B cell (primary cell): Measurements from ENCODE around the gene RNF157. TPM values are rescaled to one million over a fixed set of nuclear protein-coding genes. Genes with fewer than 3 reads are reported as not detected.

Experiments used
- ATAC-seq: fragments of 200-7000 bp; cut with Tn5 transposase; one replicate; pipeline ENCODE4 v1.10.0; 2021; ENCODE audit warnings: low read depth, mild to moderate bottlenecking, moderate number of reproducible peaks, moderate library complexity
- CTCF ChIA-PET: fragments of 350-600 bp; sonication (Branson Sonifier 250); formaldehyde crosslinking; loops from one replicate; lab custom pipeline; 2021; ENCODE audit warnings: antibody characterized with exemption, inconsistent platforms; lab: Charles Lee
- POLR2A ChIA-PET: fragments of 350-600 bp; sonication (Branson Sonifier 250); formaldehyde crosslinking; loops from one replicate; lab custom pipeline; 2021; ENCODE audit warnings: antibody characterized with exemption; lab: Charles Lee
- DNase-seq: peaks from one replicate; pipeline ENCODE4 v3.0.0; 2013
- H2AFZ ChIP-seq: 2 replicates; pipeline ENCODE4 v1.6.1; 2012; ENCODE audit warnings: mild to moderate bottlenecking, low read depth, low read length; ENCODE audit not compliant: insufficient read depth, poor library complexity, severe bottlenecking
- H3K27ac ChIP-seq, 2 donors: 1 replicate in 1 of 2; 2 replicates in 1 of 2; pipeline ENCODE4 v1.5.1; 2012 to 2013; ENCODE audit warnings: low read length in 2 of 2, mild to moderate bottlenecking in 2 of 2, moderate library complexity in 1 of 2
- H3K27me3 ChIP-seq, 4 experiments: fragments of 200-600 bp in 1 of 4; sonication (generic) in 1 of 4; replicated peaks in 1 of 4; 1 replicate in 2 of 4; 2 replicates in 2 of 4; pipeline versions ENCODE4 v1.6.1 to v1.7.0; 2013 to 2016; ENCODE audit warnings: low read length in 3 of 4, mild to moderate bottlenecking in 2 of 4, mixed read lengths in 1 of 4, moderate library complexity in 1 of 4; ENCODE audit not compliant: insufficient read depth in 4 of 4, control insufficient read depth in 3 of 4; ENCODE audit errors: control extremely low read depth in 1 of 4
- H3K36me3 ChIP-seq, 2 experiments: replicated peaks in 1 of 2; 1 replicate in 1 of 2; 2 replicates in 1 of 2; pipeline versions ENCODE4 v1.6.1 to v1.7.1; 2013; ENCODE audit warnings: low read length in 1 of 2; ENCODE audit not compliant: insufficient read depth in 2 of 2, control insufficient read depth in 1 of 2; ENCODE audit errors: control extremely low read depth in 1 of 2, extremely low read depth in 1 of 2
- H3K4me1 ChIP-seq, 2 donors: fragments of 200-600 bp in 1 of 2; sonication (generic) in 1 of 2; 1 replicate in 1 of 2; 2 replicates in 1 of 2; pipeline versions ENCODE4 v1.5.1 to v1.6.1; 2013 to 2017; ENCODE audit warnings: low read length in 2 of 2; ENCODE audit not compliant: control insufficient read depth in 2 of 2, insufficient read depth in 2 of 2
- H3K4me2 ChIP-seq: replicated peaks from 2 replicates; pipeline ENCODE3; 2012; ENCODE audit warnings: mild to moderate bottlenecking, low read depth, low read length; ENCODE audit not compliant: poor library complexity, severe bottlenecking
- H3K4me3 ChIP-seq, 5 experiments: fragments of 200-600 bp in 1 of 5; sonication (generic) in 1 of 5; 1 replicate in 3 of 5; 2 replicates in 2 of 5; pipeline versions ENCODE4 v1.5.1 to v1.7.0; 2011 to 2016; ENCODE audit warnings: low read length in 4 of 5, mild to moderate bottlenecking in 4 of 5, low read depth in 2 of 5, control low read depth in 1 of 5, moderate library complexity in 1 of 5; ENCODE audit not compliant: insufficient read depth in 1 of 5; ENCODE audit errors: control extremely low read depth in 1 of 5, extremely low read depth in 1 of 5
- H3K79me2 ChIP-seq: fragments of 200-600 bp; sonication (generic); one replicate; pipeline ENCODE4 v1.6.0; 2016; ENCODE audit warnings: low read length; ENCODE audit not compliant: control insufficient read depth, insufficient read depth
- H3K9ac ChIP-seq: fragments of 200-600 bp; sonication (generic); 2 replicates; pipeline ENCODE4 v1.6.1; 2017; ENCODE audit warnings: mild to moderate bottlenecking, low read length, moderate library complexity
- H3K9me3 ChIP-seq, 3 donors: one replicate each; pipeline versions ENCODE4 v1.6.1 to v1.7.1; 2013; ENCODE audit warnings: low read length in 2 of 3; ENCODE audit not compliant: control insufficient read depth in 2 of 3, insufficient read depth in 1 of 3; ENCODE audit errors: control extremely low read depth in 1 of 3
- H4K20me1 ChIP-seq: 2 replicates; pipeline ENCODE4 v1.6.0; 2012; ENCODE audit warnings: mild to moderate bottlenecking, low read length; ENCODE audit not compliant: insufficient read depth, control insufficient read depth, poor library complexity, severe bottlenecking
- H3K27ac Mint-ChIP-seq: one replicate; pipeline ENCODE4 v1.8.0; 2021; ENCODE audit warnings: mixed read lengths
- H3K27me3 Mint-ChIP-seq: one replicate; pipeline ENCODE4 v1.8.0; 2021; ENCODE audit warnings: mixed read lengths
- H3K4me1 Mint-ChIP-seq: one replicate; pipeline ENCODE4 v1.8.0; 2021; ENCODE audit warnings: mixed read lengths
- H3K4me3 Mint-ChIP-seq: one replicate; pipeline ENCODE4 v1.8.0; 2021; ENCODE audit warnings: mixed read lengths
- H3K9me3 Mint-ChIP-seq: one replicate; pipeline ENCODE4 v1.8.0; 2022; ENCODE audit warnings: mixed read lengths; ENCODE audit not compliant: insufficient read depth
- CTCF ChIP-seq: fragments of 200-600 bp; IDR thresholded peaks from one replicate; pipeline ENCODE4 v1.8.0; 2022; ENCODE audit warnings: antibody characterized with exemption, mild to moderate bottlenecking
- EZH2 ChIP-seq: IDR thresholded peaks from 2 replicates; pipeline ENCODE4 v1.6.1; 2012; ENCODE audit warnings: borderline replicate concordance, low read depth, mild to moderate bottlenecking, moderate library complexity, low read length; ENCODE audit not compliant: insufficient read depth, poor library complexity, severe bottlenecking
- WGBS: methylation state at CpG from one replicate; pipeline ENCODE4 v1.1.5; 2013; ENCODE audit warnings: missing lambda C conversion rate; ENCODE audit not compliant: insufficient coverage; 5-methylcytosine and 5-hydroxymethylcytosine counted together
- intact Hi-C: fragments of 100-400 bp; cut with micrococcal nuclease; formaldehyde crosslinking; loops from one replicate; pipeline ENCODE4 v1.10.0; 2022
- polyA plus RNA-seq: library from polyadenylated mRNA; depleted of rRNA; stranded (reverse); fragments of >200 nt; gene quantifications from 2 replicates; pipeline ENCODE4 v1.2.3, GENCODE V29; 2012
- total RNA-seq, 2 donors: library from RNA; stranded (reverse); fragments of 120-200 nt in 1 of 2; gene quantifications; 1 replicate in 1 of 2; 2 replicates in 1 of 2; pipeline versions ENCODE4 v1.2.3 to v1.2.4, GENCODE V29; 2013 to 2022

The RNF157 gene
- total and polyA plus RNA-seq, 2 donors (not counting 1 experiment from before 2014, with no cell fraction given), result 0.54 to 1.2 TPM

- no peak overlapping the region for H2AFZ ChIP-seq
- WGBS, result 86% methylated on average over 12 of the region's 13 CpGs
- no peak overlapping the region for H3K4me3 Mint-ChIP-seq
- H3K27ac Mint-ChIP-seq, result no peak overlapping the region
- POLR2A ChIA-PET, result interaction anchor here (0.6 kb wide), 1 partner anchor 26 kb away, joined by 6 read pairs; no protein-coding TSS in a partner anchor
- CTCF ChIA-PET, result no interaction called here
- H3K4me2 ChIP-seq, result no peak overlapping the region
- H3K9me3 ChIP-seq, result no peaks in the 10 kb centered on the region
- H4K20me1 ChIP-seq, result no peaks in the 10 kb centered on the region
- no peaks in the 10 kb centered on the region for H3K79me2 ChIP-seq
- DNase-seq (no peak), ATAC-seq (no peak)
- no peaks in the 10 kb centered on the region for H3K4me1 Mint-ChIP-seq
- peaks cover 12% of the 10 kb centered on the region for H3K27me3 Mint-ChIP-seq
- no peaks in the 10 kb centered on the region for H3K36me3 ChIP-seq
- intact Hi-C loops, result no loop called here
- H3K27ac ChIP-seq, result no peak overlapping the region
- H3K27me3 ChIP-seq, result peaks cover 0 to 2% (median 0%) of the 10 kb centered on the region in 4 experiments
- no peak overlapping the region for H3K9ac ChIP-seq
- no peak overlapping the region for H3K4me3 ChIP-seq
- H3K4me1 ChIP-seq, result no peaks in the 10 kb centered on the region
- TF ChIP-seq EZH2 (no peak), CTCF (no peak)
- H3K9me3 Mint-ChIP-seq, result no peaks in the 10 kb centered on the region
Measured at GRCh38 chr17:76155988-76156661, 84.2 kb downstream of the RNF157 start.
